KMS-11 (cell line): ENCODE results near the gene IL11.

Source experiments
- H2AFZ ChIP-seq: fragments of 200-600 bp; sonication (generic); 2 replicates; pipeline ENCODE4 v1.6.1; 2016; ENCODE audit warnings: antibody characterized with exemption, mixed run types, low read depth
- H3K27ac ChIP-seq: fragments of 200-600 bp; sonication (generic); 2 replicates; pipeline ENCODE4 v1.6.1; 2016; ENCODE audit warnings: mild to moderate bottlenecking, mixed run types
- H3K27me3 ChIP-seq: fragments of 200-600 bp; sonication (generic); 2 replicates; pipeline ENCODE4 v1.6.1; 2017; ENCODE audit warnings: mild to moderate bottlenecking, low read depth, mixed run types, moderate library complexity; ENCODE audit not compliant: insufficient read depth
- H3K36me3 ChIP-seq: fragments of 200-600 bp; sonication (generic); 2 replicates; pipeline ENCODE4 v1.6.1; 2017; ENCODE audit warnings: mild to moderate bottlenecking, mixed run types; ENCODE audit not compliant: insufficient read depth
- H3K4me1 ChIP-seq: fragments of 200-600 bp; sonication (generic); 2 replicates; pipeline ENCODE4 v1.6.1; 2016; ENCODE audit warnings: mild to moderate bottlenecking, low read depth, mixed run types; ENCODE audit not compliant: poor library complexity, severe bottlenecking
- H3K4me2 ChIP-seq: fragments of 200-600 bp; sonication (generic); 2 replicates; pipeline ENCODE4 v1.7.0; 2016; ENCODE audit warnings: mild to moderate bottlenecking, mixed run types
- H3K4me3 ChIP-seq: fragments of 200-600 bp; sonication (generic); IDR thresholded peaks from 2 replicates; pipeline ENCODE4 v1.6.1; 2017; ENCODE audit warnings: low read depth, low read length, mixed read lengths; ENCODE audit not compliant: insufficient read depth
- H3K79me2 ChIP-seq: fragments of 200-600 bp; sonication (generic); 2 replicates; pipeline ENCODE4 v1.6.1; 2016; ENCODE audit warnings: low read depth, mixed run types; ENCODE audit not compliant: insufficient read depth
- H3K9ac ChIP-seq: fragments of 200-600 bp; sonication (generic); 2 replicates; pipeline ENCODE4 v1.6.1; 2016; ENCODE audit warnings: mild to moderate bottlenecking, mixed run types
- H4K20me1 ChIP-seq: fragments of 200-600 bp; sonication (generic); 2 replicates; pipeline ENCODE4 v1.6.1; 2016; ENCODE audit warnings: mild to moderate bottlenecking, mixed run types; ENCODE audit not compliant: insufficient read depth
- TF ChIP-seq, protein P1 (sequence below): fragments of 200-600 bp; sonication (generic); conservative IDR thresholded peaks from 2 replicates; pipeline ENCODE4 v1.6.1; 2017; ENCODE audit warnings: low read depth, mild to moderate bottlenecking, antibody characterized with exemption, low read length, moderate library complexity, mixed read lengths

IL11 gene

DNA sequence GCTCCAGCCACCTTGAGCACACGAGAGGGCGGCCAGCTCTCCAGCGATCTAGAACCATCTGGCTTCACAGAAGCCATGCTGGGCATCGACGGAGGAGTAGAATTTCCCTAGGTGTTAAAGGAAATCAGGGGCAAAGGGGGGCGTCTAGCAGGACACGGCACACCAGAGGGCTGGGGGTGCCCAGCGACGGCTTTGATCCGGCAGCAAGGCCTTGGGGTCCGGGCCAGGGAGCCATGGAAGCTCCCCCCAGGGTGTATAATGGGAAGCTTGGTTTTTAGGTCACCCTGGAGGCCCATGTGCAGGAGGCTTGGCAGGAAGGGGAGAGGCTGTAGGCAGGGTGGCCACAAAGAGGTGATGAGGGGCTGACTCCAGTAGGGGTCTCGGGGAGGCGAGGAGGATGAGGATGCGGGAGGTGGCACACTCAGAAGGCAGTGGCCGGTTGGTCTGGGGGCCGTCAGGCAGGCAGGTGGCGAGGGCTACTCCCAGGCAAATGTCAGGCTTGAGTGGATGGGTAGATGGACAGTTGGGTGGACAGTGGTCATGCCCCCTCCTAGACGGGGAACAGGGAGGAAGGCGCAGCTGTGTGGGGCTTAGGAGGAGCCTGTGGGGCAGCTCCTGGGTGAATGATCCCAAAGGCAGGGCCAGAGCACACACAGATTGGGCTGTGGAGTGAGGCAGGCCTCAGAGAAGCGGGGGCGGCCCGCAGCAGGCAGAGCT is 25.0 kb downstream of the IL11 start:
- Histone ChIP-seq H2AFZ (no peak overlapping the region), H3K9ac (no peak overlapping the region), H3K27ac (no peak overlapping the region), H3K27me3 (no peaks in the 10 kb centered on the region; the same call in 1 of the 2 replicates), H3K4me2 (no peak overlapping the region), H3K4me1 (no peaks in the 10 kb centered on the region), H3K36me3 (no peaks in the 10 kb centered on the region), H4K20me1 (no peaks in the 10 kb centered on the region), H3K4me3 (no peak overlapping the region), H3K79me2 (peaks cover 8% of the 10 kb centered on the region)
- TF ChIP-seq, protein P1, sequence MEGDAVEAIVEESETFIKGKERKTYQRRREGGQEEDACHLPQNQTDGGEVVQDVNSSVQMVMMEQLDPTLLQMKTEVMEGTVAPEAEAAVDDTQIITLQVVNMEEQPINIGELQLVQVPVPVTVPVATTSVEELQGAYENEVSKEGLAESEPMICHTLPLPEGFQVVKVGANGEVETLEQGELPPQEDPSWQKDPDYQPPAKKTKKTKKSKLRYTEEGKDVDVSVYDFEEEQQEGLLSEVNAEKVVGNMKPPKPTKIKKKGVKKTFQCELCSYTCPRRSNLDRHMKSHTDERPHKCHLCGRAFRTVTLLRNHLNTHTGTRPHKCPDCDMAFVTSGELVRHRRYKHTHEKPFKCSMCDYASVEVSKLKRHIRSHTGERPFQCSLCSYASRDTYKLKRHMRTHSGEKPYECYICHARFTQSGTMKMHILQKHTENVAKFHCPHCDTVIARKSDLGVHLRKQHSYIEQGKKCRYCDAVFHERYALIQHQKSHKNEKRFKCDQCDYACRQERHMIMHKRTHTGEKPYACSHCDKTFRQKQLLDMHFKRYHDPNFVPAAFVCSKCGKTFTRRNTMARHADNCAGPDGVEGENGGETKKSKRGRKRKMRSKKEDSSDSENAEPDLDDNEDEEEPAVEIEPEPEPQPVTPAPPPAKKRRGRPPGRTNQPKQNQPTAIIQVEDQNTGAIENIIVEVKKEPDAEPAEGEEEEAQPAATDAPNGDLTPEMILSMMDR: no peak

DNA sequence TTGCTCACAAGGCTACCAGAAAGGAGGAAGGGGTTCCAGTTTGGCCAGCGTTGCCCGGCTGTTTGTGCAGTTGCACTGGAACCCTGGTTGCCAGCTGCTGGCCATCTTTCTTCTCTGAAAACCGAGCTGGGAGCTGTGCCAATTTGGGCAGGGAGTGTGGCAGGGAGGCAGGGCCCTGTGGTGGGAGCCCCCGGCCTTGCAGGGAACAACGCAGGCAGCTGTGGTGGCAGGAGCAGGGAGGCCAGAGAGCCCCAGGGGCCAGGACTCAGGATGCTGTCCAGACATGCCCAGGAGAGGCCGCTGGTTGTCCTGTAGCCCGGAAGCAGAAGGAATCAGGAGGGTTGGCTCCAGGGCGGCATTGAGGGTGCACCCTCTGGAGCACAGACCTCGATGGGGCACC is 25.8 kb downstream of the IL11 start:
- H3K27ac ChIP-seq: no peak overlapping the region
- no peak overlapping the region for H3K4me3 ChIP-seq
- no peaks in the 10 kb centered on the region for H3K36me3 ChIP-seq
- no peak overlapping the region for H3K4me2 ChIP-seq
- no peaks in the 10 kb centered on the region for H4K20me1 ChIP-seq
- no peaks in the 10 kb centered on the region for H3K27me3 ChIP-seq
- peaks cover 11% of the 10 kb centered on the region for H3K79me2 ChIP-seq
- no peak overlapping the region for H2AFZ ChIP-seq
- TF ChIP-seq, protein P1: no peak
- H3K4me1 ChIP-seq: no peaks in the 10 kb centered on the region
- no peak overlapping the region for H3K9ac ChIP-seq

DNA sequence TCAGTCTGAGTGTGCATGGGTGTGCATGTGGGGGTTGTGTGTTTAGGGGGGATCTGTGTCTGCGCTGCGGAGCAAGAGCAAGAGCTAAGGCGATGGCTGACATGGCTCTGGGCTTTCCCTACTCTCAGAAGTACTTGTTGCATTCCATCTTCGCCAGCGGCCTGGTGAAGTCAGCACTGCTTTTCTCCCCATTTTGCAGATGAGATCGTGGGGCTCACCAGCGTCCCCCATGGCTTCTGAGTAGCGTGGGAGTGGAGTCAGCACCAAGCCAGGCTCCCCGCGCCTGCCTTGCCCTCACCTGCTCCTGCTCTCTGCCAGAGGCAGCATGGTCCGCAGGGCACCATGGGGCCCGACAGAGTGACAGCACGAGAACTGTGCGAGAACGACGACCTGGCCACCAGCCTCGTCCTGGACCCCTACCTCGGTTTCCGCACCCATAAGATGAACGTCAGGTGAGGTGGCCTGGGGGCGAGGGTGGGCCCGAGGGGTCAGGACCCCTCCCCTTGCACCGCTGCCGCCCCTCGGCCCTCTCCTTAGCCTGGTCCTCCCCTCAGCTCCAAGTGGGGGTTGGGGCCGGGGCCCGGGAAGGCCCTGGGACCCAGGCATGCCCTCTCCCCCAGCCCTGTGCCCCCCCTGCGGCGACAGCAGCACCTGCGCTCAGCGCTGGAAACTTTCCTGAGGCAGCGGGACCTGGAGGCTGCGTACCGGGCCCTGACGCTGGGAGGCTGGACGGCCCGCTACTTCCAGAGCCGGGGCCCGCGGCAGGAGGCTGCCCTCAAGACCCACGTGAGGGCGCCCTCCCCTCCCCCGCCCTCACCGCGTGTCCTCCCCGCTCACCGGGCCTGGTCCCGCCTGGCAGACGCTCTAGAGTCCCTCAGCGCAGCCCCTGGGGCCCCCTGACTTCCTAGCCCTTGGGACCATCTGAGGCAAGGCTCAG is 28.4 kb downstream of the IL11 start:
- Histone ChIP-seq H3K27me3 (no peaks in the 10 kb centered on the region; the same call in 1 of the 2 replicates), H3K36me3 (no peaks in the 10 kb centered on the region), H3K9ac (no peak overlapping the region; the same call in 1 of the 2 replicates), H3K4me2 (peak overlapping the region; percentile 57; the same call in 1 of the 2 replicates), H3K4me3 (no peak overlapping the region), H3K79me2 (peaks cover 11% of the 10 kb centered on the region), H3K27ac (no peak overlapping the region), H2AFZ (no peak overlapping the region), H3K4me1 (peaks cover 12% of the 10 kb centered on the region), H4K20me1 (no peaks in the 10 kb centered on the region)
- TF ChIP-seq, protein P1: no peak

DNA sequence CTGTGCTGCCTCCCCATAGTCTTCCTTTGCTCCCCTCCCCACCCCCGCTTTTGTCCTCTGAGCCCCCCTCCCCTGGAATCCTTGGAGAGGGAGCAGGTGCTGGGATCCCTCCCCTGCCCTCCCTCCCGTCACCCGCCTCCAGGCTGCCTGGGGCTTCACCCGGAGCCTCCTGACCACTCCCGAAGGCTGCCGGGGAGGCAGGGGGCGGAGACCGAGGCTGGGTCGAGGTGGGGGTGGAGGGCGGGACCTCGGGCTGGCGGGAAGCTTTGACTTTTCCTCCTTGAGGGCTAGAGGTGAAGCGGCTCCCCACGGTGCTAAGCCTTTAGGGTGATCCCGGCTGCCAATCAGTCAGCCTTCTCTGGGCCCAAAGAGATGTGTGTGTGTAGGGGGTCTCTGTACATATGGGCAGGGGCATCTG is 29.1 kb downstream of the IL11 start:
- TF ChIP-seq, protein P1: no peak

More for the DNA sequence above, 29.1 kb downstream of the IL11 start:
- peak overlapping the region; percentile 54 for H3K4me3 ChIP-seq
- H3K27ac ChIP-seq: peak overlapping the region; percentile 72
- H3K4me2 ChIP-seq: peak overlapping the region; percentile 97
- H3K36me3 ChIP-seq: no peaks in the 10 kb centered on the region
- H3K9ac ChIP-seq: peak overlapping the region; percentile 77; the same call in 1 of the 2 replicates
- peak overlapping the region; percentile 57 for H2AFZ ChIP-seq
- no peaks in the 10 kb centered on the region for H4K20me1 ChIP-seq
- H3K4me1 ChIP-seq: peaks cover 12% of the 10 kb centered on the region
- H3K27me3 ChIP-seq: peaks cover 7% of the 10 kb centered on the region; the same call in 1 of the 2 replicates
- H3K79me2 ChIP-seq: peaks cover 11% of the 10 kb centered on the region
